Islet precursor cell (in vitro differentiated cells): ENCODE results near the gene MFNG.

Experiments
- DNase-seq: peaks from one replicate; pipeline ENCODE4 v3.0.0-alpha.2; 2018

MFNG gene

GRCh38 chr22:37511395-37512104 is 25.4 kb upstream of the MFNG start:
- DNase-seq = no peak

GRCh38 chr22:37510091-37510490 is 23.9 kb upstream of the MFNG start:
- no peak for DNase-seq

- DNase-seq = no peak
These were observed 23.1 kb upstream of the MFNG start for GRCh38 chr22:37509059-37509860.

GRCh38 chr22:37508431-37508992 is 22.3 kb upstream of the MFNG start:
- no peak for DNase-seq

GRCh38 chr22:37507731-37508130 is 21.5 kb upstream of the MFNG start:
- DNase-seq = no peak

GRCh38 chr22:37505989-37506388 is 19.8 kb upstream of the MFNG start:
- DNase-seq = no peak

GRCh38 chr22:37505565-37505964 is 19.4 kb upstream of the MFNG start:
- DNase-seq = no peak

- DNase-seq = no peak
These were observed 18.8 kb upstream of the MFNG start for GRCh38 chr22:37504964-37505363.

- no peak for DNase-seq
These were observed 17.7 kb upstream of the MFNG start for GRCh38 chr22:37503850-37504249.

GRCh38 chr22:37503183-37503683 is 17.0 kb upstream of the MFNG start:
- DNase-seq = no peak

- DNase-seq = peak; percentile 84
These were observed 16.4 kb upstream of the MFNG start for GRCh38 chr22:37502342-37503182.

GRCh38 chr22:37501610-37502341 is 15.6 kb upstream of the MFNG start:
- DNase-seq = peak; percentile 80

GRCh38 chr22:37500745-37501609 is 14.8 kb upstream of the MFNG start:
- no peak for DNase-seq

GRCh38 chr22:37499789-37500540 is 13.8 kb upstream of the MFNG start:
- no peak for DNase-seq

GRCh38 chr22:37499027-37499707 is 13.0 kb upstream of the MFNG start:
- no peak for DNase-seq

GRCh38 chr22:37498289-37498909 is 12.2 kb upstream of the MFNG start:
- DNase-seq = peak; percentile 92

- DNase-seq = peak; percentile 82
These were observed 10.9 kb upstream of the MFNG start for GRCh38 chr22:37497062-37497599.

GRCh38 chr22:37496651-37497050 is 10.5 kb upstream of the MFNG start:
- peak; percentile 72 for DNase-seq

GRCh38 chr22:37493979-37494378 is 7.8 kb upstream of the MFNG start:
- DNase-seq = no peak
